ENCODE data around the gene TOR4A. TPM values are rescaled to one million over a fixed set of nuclear protein-coding genes. Genes with fewer than 3 reads are reported as not detected.

TOR4A gene
- total and polyA plus RNA-seq, 3 donors from 2014 or later, result 2.1 to 4.5 (median 3.4) TPM

GRCh38 chr9:137311986-137312851, 34.7 kb downstream of the TOR4A start:
- H3K27ac ChIP-seq, result no peak overlapping the region
- peaks cover 17% of the 10 kb centered on the region for H3K4me1 ChIP-seq
- TF ChIP-seq POLR2A (IDR thresholded peaks at IDR 0.05) (no peak), CTCF (IDR thresholded peaks at IDR 0.05) (no peak)
- no peak overlapping the region for H3K4me3 ChIP-seq
- H3K9me3 ChIP-seq, result no peaks in the 10 kb centered on the region
- intact Hi-C loops (cut with DNase I; ENCODE audit: low total_unique reads), result loop anchor here (10.0 kb wide), 1 partner anchor 93 kb away; no protein-coding TSS in a partner anchor
- 91% methylated on average over 26 of the region's 28 CpGs; no CpG with 5 or more reads in 1 of the 2 donors for WGBS, 2 donors
- no peaks in the 10 kb centered on the region for H3K36me3 ChIP-seq (ENCODE audit: low read depth, missing control alignments)
- H3K27me3 ChIP-seq, result no peaks in the 10 kb centered on the region
- no peak for DNase-seq

GRCh38 chr9:137312852-137313325, 35.4 kb downstream of the TOR4A start:
- no peak for TF ChIP-seq CTCF (IDR thresholded peaks at IDR 0.05)
- TF ChIP-seq POLR2A (IDR thresholded peaks at IDR 0.05), result no peak
- Histone ChIP-seq H3K4me1 (peaks cover 13% of the 10 kb centered on the region), H3K27ac (no peak overlapping the region), H3K9me3 (no peaks in the 10 kb centered on the region), H3K27me3 (no peaks in the 10 kb centered on the region), H3K36me3 (ENCODE audit: low read depth, missing control alignments) (no peaks in the 10 kb centered on the region), H3K4me3 (no peak overlapping the region)
- intact Hi-C loops (cut with DNase I; ENCODE audit: low total_unique reads), result loop anchor here (10.0 kb wide), 1 partner anchor 92 kb away; no protein-coding TSS in a partner anchor
- no peak for DNase-seq
- WGBS, 2 donors, result 93 to 100% methylated on average over 1 to 6 of the region's 6 CpGs

GRCh38 chr9:137313326-137313936, 35.9 kb downstream of the TOR4A start:
- intact Hi-C loops (cut with DNase I; ENCODE audit: low total_unique reads), result loop anchor here (10.0 kb wide), 1 partner anchor 91 kb away; no protein-coding TSS in a partner anchor
- Histone ChIP-seq H3K27me3 (no peaks in the 10 kb centered on the region), H3K27ac (no peak overlapping the region), H3K4me1 (peaks cover 13% of the 10 kb centered on the region), H3K4me3 (no peak overlapping the region), H3K9me3 (no peaks in the 10 kb centered on the region), H3K36me3 (ENCODE audit: low read depth, missing control alignments) (no peaks in the 10 kb centered on the region)
- DNase-seq, result no peak
- TF ChIP-seq CTCF (IDR thresholded peaks at IDR 0.05), result no peak
- no peak for TF ChIP-seq POLR2A (IDR thresholded peaks at IDR 0.05)
- 86% methylated on average over 4 to 9 of the region's 9 CpGs for WGBS, 2 donors

- H3K27me3 ChIP-seq, result no peaks in the 10 kb centered on the region
Measured at GRCh38 chr9:137313956-137314560, 36.5 kb downstream of the TOR4A start.

More at GRCh38 chr9:137313956-137314560, 36.5 kb downstream of the TOR4A start:
- intact Hi-C loops (cut with DNase I; ENCODE audit: low total_unique reads), result loop anchor here (10.0 kb wide), 1 partner anchor 91 kb away; no protein-coding TSS in a partner anchor
- no peak overlapping the region for H3K27ac ChIP-seq
- TF ChIP-seq POLR2A (IDR thresholded peaks at IDR 0.05), result no peak
- no peak for TF ChIP-seq CTCF (IDR thresholded peaks at IDR 0.05)
- DNase-seq, result no peak
- H3K9me3 ChIP-seq, result no peaks in the 10 kb centered on the region
- no peaks in the 10 kb centered on the region for H3K36me3 ChIP-seq (ENCODE audit: low read depth, missing control alignments)
- peaks cover 13% of the 10 kb centered on the region for H3K4me1 ChIP-seq
- WGBS, 2 donors, result 81 to 85% methylated on average over 12 to 24 of the region's 24 CpGs
- no peak overlapping the region for H3K4me3 ChIP-seq
